GM21528 (cell line): ENCODE results near the gene PKDCC.
A peak's percentile ranks its signal among the peaks of the same experiment; 100 is the strongest.

Experiments used
- ATAC-seq: cut with Tn5 transposase; IDR thresholded peaks from one replicate; pipeline ENCODE4 v1.9.1; 2021; ENCODE audit warnings: mild to moderate bottlenecking, moderate library complexity; ENCODE audit not compliant: unreplicated experiment, low FRiP score

PKDCC gene

GRCh38 chr2:42102024-42102590 lies 54.3 kb downstream of the PKDCC start:
- ATAC-seq: peak; percentile 67

- no peak for ATAC-seq
Measured at GRCh38 chr2:42102591-42103450, 55.0 kb downstream of the PKDCC start.

GRCh38 chr2:42103829-42104228 lies 56.0 kb downstream of the PKDCC start:
- no peak for ATAC-seq

- ATAC-seq: no peak
Measured at GRCh38 chr2:42104621-42105020, 56.8 kb downstream of the PKDCC start.

GRCh38 chr2:42105330-42106256 lies 57.8 kb downstream of the PKDCC start:
- peak; percentile 49 for ATAC-seq

GRCh38 chr2:42106257-42106816 lies 58.5 kb downstream of the PKDCC start:
- no peak for ATAC-seq

- ATAC-seq: no peak
Measured at GRCh38 chr2:42107249-42108042, 59.6 kb downstream of the PKDCC start.
